MCF 10A (cell line): ENCODE data around the gene WDFY2. TPM values are rescaled to one million over a fixed set of nuclear protein-coding genes. Genes with fewer than 3 reads are reported as not detected.

Experiments
- BruUV-seq: library from RNA; stranded (reverse); fragments of 400-500 nt; replicated peaks from 2 replicates; lab custom pipeline; 2021; lab: Mats Ljungman, UMichigan
- CTCF ChIA-PET: fragments of 300-600 bp; sonication (Branson Sonifier 250); formaldehyde crosslinking; extraction: SDS; loops from one replicate; lab custom pipeline; 2021; ENCODE audit warnings: antibody characterized with exemption, inconsistent platforms; lab: Yijun Ruan, JAX
- POLR2A ChIA-PET: fragments of 300-600, 350-650 bp; sonication (Branson Sonifier 250); formaldehyde crosslinking; extraction: SDS; loops from one replicate; lab custom pipeline; 2020; ENCODE audit warnings: antibody characterized with exemption, inconsistent platforms; lab: Yijun Ruan, JAX
- DNase-seq: peaks from one replicate; pipeline ENCODE4 v3.0.0-alpha.2; 2018; ENCODE audit not compliant: unreplicated experiment
- H3K27ac Mint-ChIP-seq: one replicate; pipeline ENCODE4 v1.8.0; 2022; ENCODE audit warnings: mild to moderate bottlenecking, low read depth, mixed read lengths; ENCODE audit not compliant: unreplicated experiment
- H3K27me3 Mint-ChIP-seq: one replicate; pipeline ENCODE4 v1.8.0; 2022; ENCODE audit warnings: mixed read lengths; ENCODE audit not compliant: insufficient read depth, unreplicated experiment
- H3K36me3 Mint-ChIP-seq: one replicate; pipeline ENCODE4 v1.8.0; 2022; ENCODE audit warnings: mild to moderate bottlenecking, moderate library complexity, mixed read lengths; ENCODE audit not compliant: insufficient read depth, unreplicated experiment
- H3K4me1 Mint-ChIP-seq: one replicate; pipeline ENCODE4 v1.8.0; 2022; ENCODE audit warnings: mixed read lengths; ENCODE audit not compliant: insufficient read depth, unreplicated experiment
- H3K4me3 Mint-ChIP-seq: one replicate; pipeline ENCODE4 v1.8.0; 2022; ENCODE audit warnings: mild to moderate bottlenecking, moderate library complexity, mixed read lengths; ENCODE audit not compliant: unreplicated experiment
- H3K9me3 Mint-ChIP-seq: one replicate; pipeline ENCODE4 v1.8.0; 2022; ENCODE audit warnings: mixed read lengths; ENCODE audit not compliant: unreplicated experiment
- intact Hi-C: fragments of 100-400 bp; cut with micrococcal nuclease; formaldehyde crosslinking; loops from 2 replicates; pipeline ENCODE4 v1.14.1; 2022
- total RNA-seq: library from RNA; stranded (reverse); gene quantifications from 2 replicates; pipeline ENCODE4 v1.2.3, GENCODE V29; 2022
- TF ChIP-seq, protein P1 (sequence below): fragments of 200-600 bp; IDR thresholded peaks from one replicate; pipeline ENCODE4 v1.8.0; 2022; ENCODE audit warnings: antibody characterized with exemption, mild to moderate bottlenecking; ENCODE audit not compliant: unreplicated experiment

WDFY2 gene
- total RNA-seq, 1 experiment from 2014 or later: 56.2 TPM

DNA sequence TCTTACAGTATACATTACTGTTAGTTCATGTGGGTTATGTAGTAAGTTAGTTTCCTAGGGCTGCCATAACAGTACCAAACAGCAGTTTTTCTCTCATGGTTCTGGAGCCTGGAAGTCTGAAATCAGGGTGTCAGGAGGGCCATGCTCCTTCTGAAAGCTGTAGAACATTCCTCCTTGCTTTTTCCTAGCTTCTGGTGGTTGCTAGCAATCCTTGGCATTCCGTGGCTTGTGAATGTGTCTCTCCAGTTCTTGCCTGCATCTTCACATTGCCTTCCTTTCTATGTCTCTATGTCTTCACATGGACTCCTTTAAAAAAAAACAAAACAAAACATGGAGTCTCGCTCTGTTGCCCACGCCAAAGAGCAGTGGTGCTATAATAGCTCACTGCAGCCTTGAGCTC lies 95.4 kb downstream of the WDFY2 start:
- TF ChIP-seq, protein P1, sequence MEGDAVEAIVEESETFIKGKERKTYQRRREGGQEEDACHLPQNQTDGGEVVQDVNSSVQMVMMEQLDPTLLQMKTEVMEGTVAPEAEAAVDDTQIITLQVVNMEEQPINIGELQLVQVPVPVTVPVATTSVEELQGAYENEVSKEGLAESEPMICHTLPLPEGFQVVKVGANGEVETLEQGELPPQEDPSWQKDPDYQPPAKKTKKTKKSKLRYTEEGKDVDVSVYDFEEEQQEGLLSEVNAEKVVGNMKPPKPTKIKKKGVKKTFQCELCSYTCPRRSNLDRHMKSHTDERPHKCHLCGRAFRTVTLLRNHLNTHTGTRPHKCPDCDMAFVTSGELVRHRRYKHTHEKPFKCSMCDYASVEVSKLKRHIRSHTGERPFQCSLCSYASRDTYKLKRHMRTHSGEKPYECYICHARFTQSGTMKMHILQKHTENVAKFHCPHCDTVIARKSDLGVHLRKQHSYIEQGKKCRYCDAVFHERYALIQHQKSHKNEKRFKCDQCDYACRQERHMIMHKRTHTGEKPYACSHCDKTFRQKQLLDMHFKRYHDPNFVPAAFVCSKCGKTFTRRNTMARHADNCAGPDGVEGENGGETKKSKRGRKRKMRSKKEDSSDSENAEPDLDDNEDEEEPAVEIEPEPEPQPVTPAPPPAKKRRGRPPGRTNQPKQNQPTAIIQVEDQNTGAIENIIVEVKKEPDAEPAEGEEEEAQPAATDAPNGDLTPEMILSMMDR: no peak
- Mint-ChIP-seq H3K27ac (peak overlapping the region; percentile 42), H3K36me3 (peaks cover 18% of the 10 kb centered on the region), H3K27me3 (no peaks in the 10 kb centered on the region), H3K4me1 (peaks cover 36% of the 10 kb centered on the region), H3K9me3 (no peaks in the 10 kb centered on the region), H3K4me3 (no peak overlapping the region)
- ChIA-PET CTCF (interaction anchor here (1.0 kb wide), 1 partner anchor 21 kb away, joined by 3 read pairs; no protein-coding TSS in a partner anchor), POLR2A (interaction anchor here (0.6 to 2.5 kb wide), 6 partner anchors 18 to 95 kb away, joined by 3 to 27 read pairs (median 4); partner anchors contain the start of gene WDFY2)
- DNase-seq: no peak
- intact Hi-C loops: no loop called here
- no TSS peak for BruUV-seq

DNA sequence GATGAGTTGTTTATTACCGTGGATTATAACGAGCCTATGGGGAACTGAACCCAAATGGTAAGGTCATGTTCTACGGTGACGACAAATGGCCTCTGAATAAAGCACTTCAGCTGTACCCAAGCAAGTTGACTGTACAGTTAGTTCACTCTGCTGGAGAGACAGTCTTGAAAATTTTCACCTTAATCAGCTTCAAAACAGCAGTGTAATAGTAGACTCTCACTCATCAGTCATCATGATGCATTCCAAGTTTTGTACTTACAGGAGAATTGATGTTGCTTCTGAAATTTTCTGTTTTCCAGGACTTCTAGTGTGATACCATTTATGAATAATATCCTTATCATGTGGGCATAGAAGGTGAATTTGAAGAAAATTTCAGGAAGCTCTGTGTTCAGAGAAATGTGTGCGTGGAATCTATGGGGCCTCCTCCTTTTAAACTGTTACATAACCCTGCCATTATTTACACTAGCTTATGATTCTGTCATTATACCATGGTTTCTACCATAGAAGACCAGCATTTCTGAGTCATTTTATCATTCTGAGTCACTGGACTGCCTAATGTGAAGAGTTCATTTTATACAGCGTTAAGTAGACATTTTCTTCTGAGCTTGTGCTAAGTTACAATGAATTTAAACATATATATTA lies 96.9 kb downstream of the WDFY2 start:
- DNase-seq: peak; percentile 78
- POLR2A ChIA-PET: interaction anchor here (1.0 to 2.5 kb wide), 12 partner anchors 16 to 96 kb away, joined by 3 to 27 read pairs (median 5); partner anchors contain the start of gene WDFY2
- BruUV-seq: no TSS peak

DNA sequence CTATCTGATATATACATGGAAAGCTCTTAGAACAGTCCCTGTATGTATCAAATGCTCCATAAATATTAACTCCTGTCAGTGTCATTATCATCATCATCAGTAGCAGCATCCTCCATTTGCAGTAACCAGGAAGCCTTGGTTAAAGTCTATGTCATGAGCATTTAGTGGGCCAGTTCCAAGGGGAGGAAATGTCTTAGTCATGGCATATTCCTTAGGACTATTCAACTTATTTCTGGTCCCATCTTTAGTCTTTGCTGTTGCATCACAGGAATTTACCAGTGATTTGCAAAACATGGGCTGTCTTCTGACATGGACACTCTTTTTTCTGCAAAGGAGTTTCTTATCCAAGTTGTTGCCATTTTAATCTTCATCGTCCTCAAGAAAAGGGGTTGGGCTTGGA lies 98.4 kb downstream of the WDFY2 start:
- ChIA-PET CTCF (interaction anchor here (1.9 kb wide), 1 partner anchor 15 kb away, joined by 6 read pairs; no protein-coding TSS in a partner anchor), POLR2A (interaction anchor here (0.8 kb wide), 1 partner anchor 446 kb away, joined by 3 read pairs; the partner anchor contains the start of gene NEK5)
- Mint-ChIP-seq H3K27me3 (no peaks in the 10 kb centered on the region), H3K27ac (no peak overlapping the region), H3K9me3 (no peaks in the 10 kb centered on the region), H3K4me1 (peaks cover 37% of the 10 kb centered on the region), H3K4me3 (no peak overlapping the region), H3K36me3 (peaks cover 20% of the 10 kb centered on the region)
- intact Hi-C loops: no loop called here
- TF ChIP-seq, protein P1: no peak
- no TSS peak for BruUV-seq
- no peak for DNase-seq

More for the DNA sequence above, 96.9 kb downstream of the WDFY2 start:
- Mint-ChIP-seq H3K36me3 (peaks cover 20% of the 10 kb centered on the region), H3K4me3 (no peak overlapping the region), H3K4me1 (peaks cover 30% of the 10 kb centered on the region), H3K27me3 (no peaks in the 10 kb centered on the region), H3K27ac (peak overlapping the region; percentile 40), H3K9me3 (no peaks in the 10 kb centered on the region)
- intact Hi-C loops: no loop called here
- CTCF ChIA-PET: interaction anchor here (0.6 to 1.1 kb wide), 4 partner anchors 15 to 381 kb away, joined by 3 read pairs; no protein-coding TSS in a partner anchor
- TF ChIP-seq, protein P1: no peak

DNA sequence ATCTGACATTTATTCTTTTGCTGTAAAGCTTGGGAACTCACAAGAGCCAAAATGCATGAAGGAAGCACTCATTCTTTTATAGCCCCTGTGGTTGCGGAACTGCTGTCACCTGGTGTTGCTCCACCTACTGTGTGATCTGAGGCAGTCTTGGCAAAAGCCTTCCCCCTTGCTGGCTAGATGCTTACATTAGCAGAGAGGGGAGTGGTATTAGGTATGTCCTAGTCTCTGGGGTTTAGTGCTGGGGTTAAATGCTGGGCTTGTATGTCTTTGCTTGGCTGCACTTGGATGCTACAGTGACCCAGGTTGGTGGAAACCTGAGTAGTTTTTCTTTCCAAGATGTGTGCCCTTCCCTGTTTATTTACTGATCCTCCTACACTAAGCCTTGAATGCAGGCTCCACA lies 99.3 kb downstream of the WDFY2 start:
- ChIA-PET POLR2A (interaction anchor here (0.7 to 3.0 kb wide), 3 partner anchors 13 to 58 kb away, joined by 4 to 13 read pairs (median 6); no protein-coding TSS in a partner anchor), CTCF (interaction anchor here (0.6 to 1.9 kb wide), 6 partner anchors 14 to 265 kb away, joined by 3 to 6 read pairs (median 4); no protein-coding TSS in a partner anchor)
- intact Hi-C loops: no loop called here
- no TSS peak for BruUV-seq
- H3K36me3 Mint-ChIP-seq: peaks cover 17% of the 10 kb centered on the region
- H3K27me3 Mint-ChIP-seq: no peaks in the 10 kb centered on the region
- TF ChIP-seq, protein P1: no peak
- peak overlapping the region; percentile 78 for H3K27ac Mint-ChIP-seq
- no peak for DNase-seq
- H3K4me1 Mint-ChIP-seq: peaks cover 41% of the 10 kb centered on the region
- H3K9me3 Mint-ChIP-seq: no peaks in the 10 kb centered on the region
- H3K4me3 Mint-ChIP-seq: no peak overlapping the region
